Gastroesophageal sphincter (tissue), 3 donors: ENCODE measurements around the gene G6PD.

Experiments used
- EP300 ChIP-seq: sonication (generic); formaldehyde crosslinking; IDR thresholded peaks from one replicate; pipeline ENCODE4 v1.6.1; 2017; ENCODE audit warnings: antibody characterized with exemption, mild to moderate bottlenecking
- POLR2A ChIP-seq, 2 donors: fragments of 450-650 bp; IDR thresholded peaks; one replicate each; pipeline ENCODE4 v1.6.1; 2017; ENCODE audit warnings: antibody characterized with exemption in 2 of 2, mild to moderate bottlenecking in 2 of 2, moderate library complexity in 1 of 2
- POLR2AphosphoS5 ChIP-seq: sonication (generic); formaldehyde crosslinking; IDR thresholded peaks from one replicate; pipeline ENCODE4 v1.6.1; 2017; ENCODE audit warnings: antibody characterized with exemption
- TF ChIP-seq, protein P1 (sequence below), 4 experiments: fragments of 200-600 bp in 2 of 4; fragments of 450-650 bp in 2 of 4; sonication (generic) in 1 of 4; IDR thresholded peaks; one replicate each; pipeline ENCODE4 v1.5.1; 2017 to 2019; ENCODE audit warnings: antibody characterized with exemption in 4 of 4, mild to moderate bottlenecking in 2 of 4, moderate library complexity in 2 of 4

DNA sequence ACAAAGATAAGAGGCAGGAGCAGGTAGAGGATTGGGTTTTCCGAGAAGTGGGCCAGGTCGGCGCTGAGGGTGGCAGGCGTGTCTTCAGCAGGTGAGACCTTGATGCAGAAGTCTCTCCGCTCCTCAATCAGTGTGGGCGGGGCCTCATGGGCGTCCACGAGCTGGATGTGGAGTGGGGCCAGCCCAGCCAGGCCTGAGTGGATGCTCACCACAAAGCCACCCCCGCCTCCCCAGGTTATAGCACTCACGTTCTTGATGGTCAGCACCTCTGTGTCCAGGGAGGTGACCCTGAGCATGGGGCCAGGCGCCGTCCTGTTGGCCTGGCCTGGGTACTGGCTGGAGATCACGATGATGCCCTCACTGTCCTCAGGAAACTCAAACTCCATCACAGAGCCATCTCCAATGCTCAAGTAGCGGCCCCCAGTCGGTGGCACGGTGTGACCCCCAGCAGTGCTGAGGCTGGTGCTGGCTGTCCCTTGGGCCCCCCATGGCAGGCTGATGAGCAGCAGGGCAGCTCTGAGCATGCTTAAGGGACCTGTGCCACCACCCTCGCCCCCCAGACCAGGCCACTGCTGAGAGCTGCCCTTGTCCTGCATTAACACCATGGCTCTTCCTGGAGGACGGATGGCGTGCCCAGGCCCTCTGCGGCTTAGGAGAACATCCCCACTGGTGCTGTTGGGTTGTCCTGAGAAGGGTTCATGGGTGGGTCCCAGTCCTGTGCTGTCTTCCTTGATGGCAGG is 58.1 kb downstream of the G6PD start:
- TF ChIP-seq EP300 = no peak
- TF ChIP-seq POLR2A (IDR thresholded peaks at IDR 0.05) = no peak
- TF ChIP-seq, protein P1, sequence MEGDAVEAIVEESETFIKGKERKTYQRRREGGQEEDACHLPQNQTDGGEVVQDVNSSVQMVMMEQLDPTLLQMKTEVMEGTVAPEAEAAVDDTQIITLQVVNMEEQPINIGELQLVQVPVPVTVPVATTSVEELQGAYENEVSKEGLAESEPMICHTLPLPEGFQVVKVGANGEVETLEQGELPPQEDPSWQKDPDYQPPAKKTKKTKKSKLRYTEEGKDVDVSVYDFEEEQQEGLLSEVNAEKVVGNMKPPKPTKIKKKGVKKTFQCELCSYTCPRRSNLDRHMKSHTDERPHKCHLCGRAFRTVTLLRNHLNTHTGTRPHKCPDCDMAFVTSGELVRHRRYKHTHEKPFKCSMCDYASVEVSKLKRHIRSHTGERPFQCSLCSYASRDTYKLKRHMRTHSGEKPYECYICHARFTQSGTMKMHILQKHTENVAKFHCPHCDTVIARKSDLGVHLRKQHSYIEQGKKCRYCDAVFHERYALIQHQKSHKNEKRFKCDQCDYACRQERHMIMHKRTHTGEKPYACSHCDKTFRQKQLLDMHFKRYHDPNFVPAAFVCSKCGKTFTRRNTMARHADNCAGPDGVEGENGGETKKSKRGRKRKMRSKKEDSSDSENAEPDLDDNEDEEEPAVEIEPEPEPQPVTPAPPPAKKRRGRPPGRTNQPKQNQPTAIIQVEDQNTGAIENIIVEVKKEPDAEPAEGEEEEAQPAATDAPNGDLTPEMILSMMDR (IDR thresholded peaks at IDR 0.05) = no peak
- TF ChIP-seq POLR2AphosphoS5 = no peak
